ENCODE results near the gene RBM24.
"Not testable (repeated sequence)": the region's sequence is repeated elsewhere in the genome, so short reads cannot be mapped to it uniquely, and the experiment has no call there.

Gene RBM24

GRCh38 chr6:17292600-17293133, 11.5 kb downstream of the RBM24 start:
- DNase-seq = peak; percentile 83

- DNase-seq = no peak
These were observed 12.2 kb downstream of the RBM24 start for GRCh38 chr6:17293395-17293794.

GRCh38 chr6:17297271-17298080, 16.3 kb downstream of the RBM24 start:
- DNase-seq = peak; percentile 46

DNA sequence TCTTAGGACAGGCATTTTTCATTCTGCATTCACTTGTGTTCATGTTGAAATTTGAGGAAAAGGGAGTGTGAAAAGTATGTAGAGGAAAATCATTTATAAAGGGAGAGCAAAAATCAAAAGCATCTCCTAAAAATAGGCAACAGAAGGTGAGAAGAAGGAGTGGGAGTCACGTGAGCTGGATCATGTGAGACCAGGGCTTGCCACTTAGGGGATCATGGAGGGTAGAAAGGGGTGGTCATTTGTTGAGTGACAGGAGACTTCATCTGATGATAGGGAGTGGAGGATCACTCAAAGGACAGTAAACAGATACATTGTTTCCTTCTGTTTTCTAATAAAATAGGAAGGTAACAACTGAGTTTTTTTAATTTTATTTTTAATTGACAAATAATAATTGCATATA, 17.1 kb downstream of the RBM24 start:
- DNase-seq = no peak

DNA sequence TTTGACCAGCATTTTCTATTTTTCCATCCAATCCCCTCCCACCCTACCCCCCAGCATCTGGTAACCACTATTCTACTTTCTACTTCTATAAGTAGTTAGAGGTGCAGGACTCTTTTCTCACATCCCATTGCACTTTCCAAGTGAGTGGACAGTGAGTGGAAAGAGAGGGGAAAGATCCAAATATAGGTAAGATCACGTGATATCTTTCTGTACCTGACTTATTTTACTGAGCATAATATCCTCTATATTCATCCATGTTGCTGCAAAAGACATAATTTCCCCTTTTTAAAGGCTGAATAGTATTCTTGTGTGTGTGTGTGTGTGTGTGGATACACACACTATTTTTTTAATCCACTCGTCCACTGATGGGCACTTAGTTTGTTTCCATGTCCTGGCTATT, 18.1 kb downstream of the RBM24 start:
- DNase-seq = no peak

DNA sequence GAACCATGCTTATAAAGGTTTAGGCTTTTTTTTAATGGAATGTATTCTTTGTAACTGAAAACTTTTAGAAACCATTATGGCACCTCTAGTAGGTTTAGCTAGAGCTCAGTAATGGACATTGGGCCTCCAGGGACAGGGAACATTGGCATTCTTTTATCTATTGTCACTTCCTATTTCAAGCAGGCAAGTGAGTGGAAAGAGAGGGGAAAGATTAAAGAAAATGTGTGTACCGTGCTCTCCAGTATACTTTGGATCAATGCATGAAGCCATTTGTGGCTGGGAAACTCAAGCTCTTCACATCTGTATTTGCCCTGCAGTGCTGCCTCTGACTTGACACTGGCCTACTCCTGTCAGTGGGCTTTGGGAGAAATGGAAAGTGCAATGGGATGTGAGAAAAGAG, 18.6 kb downstream of the RBM24 start:
- DNase-seq = peak; percentile 65

GRCh38 chr6:17300637-17301036, 19.5 kb downstream of the RBM24 start:
- DNase-seq = no peak

- DNase-seq = no peak
These were observed 22.3 kb downstream of the RBM24 start for GRCh38 chr6:17303444-17303843.

GRCh38 chr6:17305219-17306001, 24.2 kb downstream of the RBM24 start:
- DNase-seq = no peak

GRCh38 chr6:17311595-17312311, 30.6 kb downstream of the RBM24 start:
- DNase-seq = peak; percentile 82

DNA sequence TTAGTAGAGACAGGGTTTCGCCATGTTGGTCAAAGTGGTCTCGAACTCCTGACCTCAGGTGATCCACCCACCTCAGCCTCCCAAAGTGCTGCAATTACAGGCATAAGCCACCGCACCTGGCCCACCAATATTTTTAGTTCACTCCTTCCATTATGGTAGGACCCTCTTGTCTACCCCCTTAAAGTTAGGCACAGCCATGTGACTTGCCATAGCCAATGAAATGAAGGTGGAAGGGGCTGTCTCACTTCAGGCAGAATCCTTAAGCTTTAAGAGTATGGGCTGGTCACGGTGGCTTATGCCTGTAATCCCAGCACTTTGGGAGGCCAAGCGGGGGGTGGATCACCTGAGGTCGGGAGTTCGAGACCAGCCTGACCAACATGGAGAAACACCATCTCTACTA, 32.1 kb downstream of the RBM24 start:
- not testable (repeated sequence) for DNase-seq

GRCh38 chr6:17313971-17314370, 32.8 kb downstream of the RBM24 start:
- DNase-seq = no peak

DNA sequence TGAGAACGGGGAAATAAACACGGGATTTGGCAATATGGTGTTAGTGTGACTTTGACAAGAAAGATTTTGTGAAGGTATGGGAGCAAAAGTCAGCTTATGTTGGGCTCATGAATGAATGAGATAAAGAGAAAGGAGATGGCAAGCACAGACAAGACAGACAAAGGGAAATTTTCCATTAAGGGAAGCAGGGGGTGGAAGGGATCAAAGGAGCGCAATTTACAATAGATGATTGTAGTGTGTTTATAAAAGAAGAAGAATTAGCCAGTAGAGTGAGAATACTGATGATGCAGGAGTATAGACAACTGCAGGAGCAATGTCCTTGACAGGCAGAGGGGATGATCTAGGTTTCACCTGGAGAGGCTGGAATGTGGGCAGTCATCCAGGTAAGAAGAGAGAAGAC, 34.1 kb downstream of the RBM24 start:
- DNase-seq = no peak

DNA sequence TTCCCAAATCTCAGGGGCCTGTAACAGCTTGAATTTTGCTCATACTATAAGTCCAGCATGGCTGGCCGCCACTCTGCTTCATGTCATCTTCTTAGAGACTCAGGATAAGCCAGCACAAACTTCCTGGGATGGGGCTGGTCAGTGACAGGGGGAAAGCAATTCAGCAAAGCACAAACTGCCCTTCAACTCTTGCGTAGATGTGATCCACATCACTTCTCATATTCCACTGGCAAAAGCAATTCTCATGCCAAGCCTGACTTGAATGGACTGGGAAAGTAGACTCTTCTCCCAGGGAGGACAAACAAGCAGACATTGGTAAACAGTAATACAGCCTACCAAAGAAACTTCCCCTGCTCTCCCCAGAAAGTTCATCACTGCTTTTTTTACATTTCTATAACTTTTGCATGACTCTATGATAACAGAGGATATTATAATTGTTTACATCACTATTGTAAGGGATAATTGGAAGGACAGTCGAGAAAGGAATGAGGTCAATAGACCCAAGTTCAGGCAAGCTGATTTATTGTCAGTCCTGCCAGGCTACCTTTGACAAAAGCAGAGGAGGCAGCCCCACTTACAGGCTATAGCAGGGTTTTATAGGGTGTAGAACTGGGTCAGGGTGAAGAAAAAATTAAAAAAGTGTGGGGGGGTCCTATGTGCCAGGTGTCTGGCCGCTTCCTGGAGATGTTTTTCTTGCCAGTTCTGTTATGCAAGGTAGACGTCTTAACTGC, 37.4 kb downstream of the RBM24 start:
- DNase-seq = peak; percentile 31

- DNase-seq = not testable (repeated sequence)
These were observed 39.1 kb downstream of the RBM24 start for GRCh38 chr6:17320266-17320665.

DNA sequence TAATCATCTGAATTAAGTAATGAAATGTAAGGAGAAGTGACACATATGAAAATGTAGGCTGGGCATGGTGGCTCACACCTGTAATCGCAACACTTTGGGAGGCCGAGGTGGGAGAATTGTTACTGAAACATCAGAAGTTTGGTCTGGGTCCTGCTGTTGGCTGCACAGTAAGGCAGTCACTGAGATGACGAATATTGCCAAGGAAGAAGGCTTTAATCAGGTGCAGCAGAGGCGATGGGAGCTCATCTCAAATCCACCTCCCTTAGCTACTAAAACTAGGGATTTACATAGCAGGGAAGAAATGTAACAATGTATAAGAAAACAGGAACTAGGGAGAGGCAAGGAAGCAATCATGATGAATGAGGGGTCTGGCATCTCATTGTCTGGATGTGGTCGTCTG, 50.1 kb downstream of the RBM24 start:
- no peak for DNase-seq

DNA sequence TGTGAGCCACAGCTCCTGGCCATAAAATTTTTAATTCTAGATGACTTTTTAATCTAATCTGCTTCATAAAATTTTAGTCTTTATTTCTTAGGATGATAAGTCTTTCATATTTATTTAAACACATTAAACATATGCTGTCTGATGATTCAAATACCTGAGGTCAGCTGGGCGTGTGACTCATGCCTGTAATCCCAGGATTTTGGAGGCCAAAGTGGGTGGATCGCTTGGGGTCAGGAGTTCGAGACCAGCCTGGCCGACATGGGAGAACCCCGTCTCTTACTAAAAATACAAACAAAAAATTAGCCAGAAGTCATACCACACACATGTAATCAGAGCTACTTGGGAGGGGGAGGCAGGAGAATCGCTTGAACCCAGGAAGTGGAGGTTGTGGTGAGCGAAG, 53.1 kb downstream of the RBM24 start:
- no peak for DNase-seq

- no peak for DNase-seq
These were observed 55.3 kb downstream of the RBM24 start for GRCh38 chr6:17336425-17336824.

DNA sequence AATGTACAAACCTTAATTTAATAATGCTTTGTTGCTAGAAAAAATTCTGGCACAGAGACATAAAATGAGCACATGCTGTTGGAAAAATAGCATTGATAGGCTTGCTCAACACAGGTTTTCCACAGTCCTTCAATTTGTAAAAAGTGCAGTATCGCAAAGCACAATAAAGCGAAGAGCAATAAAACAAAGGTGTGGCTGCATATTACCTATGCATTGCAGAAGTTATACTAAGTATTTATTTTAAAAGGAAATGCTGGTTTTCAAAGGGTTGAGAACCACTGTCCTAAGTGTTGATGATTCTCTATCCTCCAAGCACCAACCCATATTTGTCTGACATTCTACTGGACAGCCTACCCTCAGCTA, 58.1 kb downstream of the RBM24 start:
- DNase-seq = no peak

GRCh38 chr6:17341117-17341805, 60.1 kb downstream of the RBM24 start:
- no peak for DNase-seq

- no peak for DNase-seq
These were observed 60.7 kb downstream of the RBM24 start for GRCh38 chr6:17341891-17342290.

DNA sequence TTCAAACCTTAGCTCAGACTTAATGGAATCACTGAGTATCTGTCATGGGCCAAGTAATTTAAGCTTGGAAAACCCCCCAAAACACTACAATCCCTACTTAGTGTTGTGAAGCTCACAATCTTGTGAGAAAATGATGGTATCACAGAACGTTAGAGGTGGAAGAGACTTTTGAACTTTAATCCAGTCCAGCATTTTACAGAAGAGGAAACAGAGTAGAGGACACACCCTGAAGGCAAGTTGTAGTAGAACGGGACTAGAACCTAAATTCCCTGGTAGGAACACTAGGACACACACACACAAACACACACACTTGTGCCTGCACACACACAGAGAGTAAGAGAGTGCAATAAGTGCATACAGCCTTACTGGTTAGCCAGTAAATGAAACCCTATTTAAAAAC, 62.1 kb downstream of the RBM24 start:
- no peak for DNase-seq
